Stimulated activated CD8-positive, alpha-beta memory T cell treated with anti-CD3 and anti-CD28 coated beads, Interleukin-7, amount 100 ng/mL, for 24 hours (primary cell): ENCODE measurements around the gene INSIG2.

Experiments used
- DNase-seq: peaks from one replicate; pipeline ENCODE4 v3.0.0-alpha.2; 2020; ENCODE audit warnings: low read depth

INSIG2 gene

GRCh38 chr2:118088051-118089024, at the start of gene INSIG2:
TSS of gene INSIG2 (plus strand) at chr2:118088471. CDS start at chr2:118096557, 8,086 bp downstream.
- peak; percentile 82 for DNase-seq

GRCh38 chr2:118040891-118041290, 47.4 kb upstream of the INSIG2 start:
- DNase-seq: no peak

- DNase-seq: no peak
Observed at GRCh38 chr2:118044103-118044716, 44.1 kb upstream of the INSIG2 start.

- no peak for DNase-seq
Observed at GRCh38 chr2:118044854-118045253, 43.4 kb upstream of the INSIG2 start.

GRCh38 chr2:118045286-118045685, 43.0 kb upstream of the INSIG2 start:
- no peak for DNase-seq

GRCh38 chr2:118046634-118047210, 41.5 kb upstream of the INSIG2 start:
- DNase-seq: no peak

- no peak for DNase-seq
Observed at GRCh38 chr2:118047380-118047826, 40.9 kb upstream of the INSIG2 start.

GRCh38 chr2:118048401-118048800, 39.9 kb upstream of the INSIG2 start:
- no peak for DNase-seq

GRCh38 chr2:118049140-118049815, 39.0 kb upstream of the INSIG2 start:
- no peak for DNase-seq

- DNase-seq: no peak
Observed at GRCh38 chr2:118049816-118050140, 38.5 kb upstream of the INSIG2 start.

- DNase-seq: no peak
Observed at GRCh38 chr2:118050386-118050785, 37.9 kb upstream of the INSIG2 start.

- no peak for DNase-seq
Observed at GRCh38 chr2:118050974-118051373, 37.3 kb upstream of the INSIG2 start.

- DNase-seq: no peak
Observed at GRCh38 chr2:118051826-118052358, 36.4 kb upstream of the INSIG2 start.

- no peak for DNase-seq
Observed at GRCh38 chr2:118052474-118052873, 35.8 kb upstream of the INSIG2 start.

- no peak for DNase-seq
Observed at GRCh38 chr2:118053681-118054080, 34.6 kb upstream of the INSIG2 start.

GRCh38 chr2:118054213-118055008, 33.9 kb upstream of the INSIG2 start:
- no peak for DNase-seq

- no peak for DNase-seq
Observed at GRCh38 chr2:118055512-118056164, 32.6 kb upstream of the INSIG2 start.

GRCh38 chr2:118056165-118056534, 32.1 kb upstream of the INSIG2 start:
- no peak for DNase-seq

GRCh38 chr2:118056801-118057200, 31.5 kb upstream of the INSIG2 start:
- DNase-seq: no peak

GRCh38 chr2:118058951-118059350, 29.3 kb upstream of the INSIG2 start:
- no peak for DNase-seq
